HEK293 (cell line): ENCODE measurements around the gene PTPN3.

Experiments used
- HOXC10 ChIP-seq: sonication (generic); formaldehyde crosslinking; IDR thresholded peaks from 2 replicates; pipeline ENCODE4 v1.8.1; 2023; ENCODE audit warnings: mild to moderate bottlenecking, missing genetic modification reagents
- REPIN1 ChIP-seq: fragments of 450-650 bp; formaldehyde crosslinking; IDR thresholded peaks from 2 replicates; pipeline ENCODE4 v1.5.1; 2017; ENCODE audit warnings: missing biosample characterization, missing genetic modification characterization, low read depth
- ZBTB21 ChIP-seq: fragments of 450-650 bp; formaldehyde crosslinking; IDR thresholded peaks from 2 replicates; pipeline ENCODE4 v1.5.1; 2017; ENCODE audit warnings: missing biosample characterization, missing genetic modification characterization
- ZFP3 ChIP-seq: fragments of 450-650 bp; formaldehyde crosslinking; IDR thresholded peaks from 2 replicates; pipeline ENCODE4 v1.5.1; 2016; ENCODE audit warnings: low read depth, missing biosample characterization, missing genetic modification characterization
- ZNF791 ChIP-seq: fragments of 450-650 bp; formaldehyde crosslinking; IDR thresholded peaks from 2 replicates; pipeline ENCODE4 v1.5.1; 2016; ENCODE audit warnings: missing biosample characterization, missing genetic modification characterization
- TF ChIP-seq, protein P1 (sequence below): fragments of 450-650 bp; formaldehyde crosslinking; IDR thresholded peaks from 2 replicates; pipeline ENCODE4 v1.5.1; 2016; ENCODE audit warnings: missing biosample characterization, missing genetic modification characterization
- TF ChIP-seq, protein P2 (sequence below): fragments of 450-650 bp; formaldehyde crosslinking; IDR thresholded peaks from 2 replicates; pipeline ENCODE4 v1.5.1; 2016; ENCODE audit warnings: missing biosample characterization, missing genetic modification characterization
- TF ChIP-seq, protein P3 (sequence below): fragments of 450-650 bp; formaldehyde crosslinking; IDR thresholded peaks from 2 replicates; pipeline ENCODE4 v1.5.1; 2016; ENCODE audit warnings: missing biosample characterization, missing genetic modification characterization

DNA sequence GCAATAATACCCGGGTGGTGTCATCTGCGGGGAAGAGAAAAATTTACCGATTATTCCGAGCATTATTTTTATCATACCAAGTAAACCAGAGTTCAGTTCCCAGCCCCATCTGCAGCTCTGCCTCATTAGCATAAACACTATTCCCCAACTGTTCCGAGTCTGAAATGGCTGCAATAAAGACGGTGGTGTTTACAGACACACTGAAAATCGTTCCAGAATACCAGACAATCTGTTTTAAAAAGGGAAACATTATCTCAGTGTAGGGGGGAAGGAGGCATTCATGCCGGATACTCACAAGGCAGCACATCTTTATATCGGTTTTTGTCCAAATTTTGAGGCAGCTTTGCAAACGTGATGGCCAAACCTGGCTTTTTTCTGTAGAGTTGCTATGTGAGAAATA lies 106.9 kb downstream of the PTPN3 start:
- TF ChIP-seq ZFP3 (tag by site-specific recombination) (no peak), ZBTB21 (no peak), ZNF791 (no peak), HOXC10 (CRISPR knock-in tag) (no peak), REPIN1 (tag by site-specific recombination) (no peak)
- TF ChIP-seq, protein P1, sequence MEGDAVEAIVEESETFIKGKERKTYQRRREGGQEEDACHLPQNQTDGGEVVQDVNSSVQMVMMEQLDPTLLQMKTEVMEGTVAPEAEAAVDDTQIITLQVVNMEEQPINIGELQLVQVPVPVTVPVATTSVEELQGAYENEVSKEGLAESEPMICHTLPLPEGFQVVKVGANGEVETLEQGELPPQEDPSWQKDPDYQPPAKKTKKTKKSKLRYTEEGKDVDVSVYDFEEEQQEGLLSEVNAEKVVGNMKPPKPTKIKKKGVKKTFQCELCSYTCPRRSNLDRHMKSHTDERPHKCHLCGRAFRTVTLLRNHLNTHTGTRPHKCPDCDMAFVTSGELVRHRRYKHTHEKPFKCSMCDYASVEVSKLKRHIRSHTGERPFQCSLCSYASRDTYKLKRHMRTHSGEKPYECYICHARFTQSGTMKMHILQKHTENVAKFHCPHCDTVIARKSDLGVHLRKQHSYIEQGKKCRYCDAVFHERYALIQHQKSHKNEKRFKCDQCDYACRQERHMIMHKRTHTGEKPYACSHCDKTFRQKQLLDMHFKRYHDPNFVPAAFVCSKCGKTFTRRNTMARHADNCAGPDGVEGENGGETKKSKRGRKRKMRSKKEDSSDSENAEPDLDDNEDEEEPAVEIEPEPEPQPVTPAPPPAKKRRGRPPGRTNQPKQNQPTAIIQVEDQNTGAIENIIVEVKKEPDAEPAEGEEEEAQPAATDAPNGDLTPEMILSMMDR = no peak
- TF ChIP-seq, protein P2, sequence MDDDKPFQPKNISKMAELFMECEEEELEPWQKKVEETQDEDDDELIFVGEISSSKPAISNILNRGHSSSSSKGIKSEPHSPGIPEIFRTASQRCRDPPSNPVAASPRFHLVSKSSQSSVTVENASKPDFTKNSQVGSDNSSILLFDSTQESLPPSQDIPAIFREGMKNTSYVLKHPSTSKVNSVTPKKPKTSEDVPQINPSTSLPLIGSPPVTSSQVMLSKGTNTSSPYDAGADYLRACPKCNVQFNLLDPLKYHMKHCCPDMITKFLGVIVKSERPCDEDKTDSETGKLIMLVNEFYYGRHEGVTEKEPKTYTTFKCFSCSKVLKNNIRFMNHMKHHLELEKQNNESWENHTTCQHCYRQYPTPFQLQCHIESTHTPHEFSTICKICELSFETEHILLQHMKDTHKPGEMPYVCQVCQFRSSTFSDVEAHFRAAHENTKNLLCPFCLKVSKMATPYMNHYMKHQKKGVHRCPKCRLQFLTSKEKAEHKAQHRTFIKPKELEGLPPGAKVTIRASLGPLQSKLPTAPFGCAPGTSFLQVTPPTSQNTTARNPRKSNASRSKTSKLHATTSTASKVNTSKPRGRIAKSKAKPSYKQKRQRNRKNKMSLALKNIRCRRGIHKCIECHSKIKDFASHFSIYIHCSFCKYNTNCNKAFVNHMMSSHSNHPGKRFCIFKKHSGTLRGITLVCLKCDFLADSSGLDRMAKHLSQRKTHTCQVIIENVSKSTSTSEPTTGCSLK (tag by site-specific recombination) = no peak
- TF ChIP-seq, protein P3, sequence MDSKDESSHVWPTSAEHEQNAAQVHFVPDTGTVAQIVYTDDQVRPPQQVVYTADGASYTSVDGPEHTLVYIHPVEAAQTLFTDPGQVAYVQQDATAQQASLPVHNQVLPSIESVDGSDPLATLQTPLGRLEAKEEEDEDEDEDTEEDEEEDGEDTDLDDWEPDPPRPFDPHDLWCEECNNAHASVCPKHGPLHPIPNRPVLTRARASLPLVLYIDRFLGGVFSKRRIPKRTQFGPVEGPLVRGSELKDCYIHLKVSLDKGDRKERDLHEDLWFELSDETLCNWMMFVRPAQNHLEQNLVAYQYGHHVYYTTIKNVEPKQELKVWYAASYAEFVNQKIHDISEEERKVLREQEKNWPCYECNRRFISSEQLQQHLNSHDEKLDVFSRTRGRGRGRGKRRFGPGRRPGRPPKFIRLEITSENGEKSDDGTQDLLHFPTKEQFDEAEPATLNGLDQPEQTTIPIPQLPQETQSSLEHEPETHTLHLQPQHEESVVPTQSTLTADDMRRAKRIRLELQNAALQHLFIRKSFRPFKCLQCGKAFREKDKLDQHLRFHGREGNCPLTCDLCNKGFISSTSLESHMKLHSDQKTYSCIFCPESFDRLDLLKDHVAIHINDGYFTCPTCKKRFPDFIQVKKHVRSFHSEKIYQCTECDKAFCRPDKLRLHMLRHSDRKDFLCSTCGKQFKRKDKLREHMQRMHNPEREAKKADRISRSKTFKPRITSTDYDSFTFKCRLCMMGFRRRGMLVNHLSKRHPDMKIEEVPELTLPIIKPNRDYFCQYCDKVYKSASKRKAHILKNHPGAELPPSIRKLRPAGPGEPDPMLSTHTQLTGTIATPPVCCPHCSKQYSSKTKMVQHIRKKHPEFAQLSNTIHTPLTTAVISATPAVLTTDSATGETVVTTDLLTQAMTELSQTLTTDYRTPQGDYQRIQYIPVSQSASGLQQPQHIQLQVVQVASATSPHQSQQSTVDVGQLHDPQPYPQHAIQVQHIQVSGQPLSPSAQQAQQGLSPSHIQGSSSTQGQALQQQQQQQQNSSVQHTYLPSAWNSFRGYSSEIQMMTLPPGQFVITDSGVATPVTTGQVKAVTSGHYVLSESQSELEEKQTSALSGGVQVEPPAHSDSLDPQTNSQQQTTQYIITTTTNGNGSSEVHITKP (tag by site-specific recombination) = no peak
